Smooth muscle cell (in vitro differentiated cells): ENCODE results near the gene DCUN1D3. TPM values are rescaled to one million over a fixed set of nuclear protein-coding genes. Genes with fewer than 3 reads are reported as not detected.

ENCODE experiments used
- DNase-seq: peaks from one replicate; lab custom pipeline; 2025; ENCODE audit not compliant: unreplicated experiment; lab: John Stamatoyannopoulos, UW
- H2AFZ ChIP-seq: fragments of 200-600 bp; sonication (generic); 2 replicates; pipeline ENCODE4 v1.6.0; 2016; ENCODE audit warnings: antibody characterized with exemption, low read depth, mild to moderate bottlenecking
- H3F3A ChIP-seq: fragments of 200-600 bp; sonication (generic); 2 replicates; pipeline ENCODE4 v1.6.0; 2017; ENCODE audit warnings: antibody characterized with exemption, low read depth
- H3K27ac ChIP-seq: fragments of 200-600 bp; sonication (generic); 2 replicates; pipeline ENCODE4 v1.5.1; 2016; ENCODE audit warnings: low read depth, mild to moderate bottlenecking
- H3K27me3 ChIP-seq: fragments of 200-600 bp; sonication (generic); 2 replicates; pipeline ENCODE4 v1.6.1; 2016; ENCODE audit warnings: low read depth, mild to moderate bottlenecking
- H3K36me3 ChIP-seq: fragments of 200-600 bp; sonication (generic); 2 replicates; pipeline ENCODE4 v1.5.1; 2016; ENCODE audit warnings: low read depth
- H3K4me1 ChIP-seq: fragments of 200-600 bp; sonication (generic); 2 replicates; pipeline ENCODE4 v1.5.1; 2016; ENCODE audit warnings: low read depth
- H3K4me2 ChIP-seq: fragments of 200-600 bp; sonication (generic); 2 replicates; pipeline ENCODE4 v1.6.0; 2016; ENCODE audit warnings: mild to moderate bottlenecking
- H3K4me3 ChIP-seq: fragments of 200-600 bp; sonication (generic); 2 replicates; pipeline ENCODE4 v1.5.1; 2016; ENCODE audit warnings: mild to moderate bottlenecking
- H3K79me2 ChIP-seq: fragments of 200-600 bp; sonication (generic); 2 replicates; pipeline ENCODE4 v1.6.0; 2016; ENCODE audit warnings: low read depth, mild to moderate bottlenecking
- H3K9ac ChIP-seq: fragments of 200-600 bp; sonication (generic); 2 replicates; pipeline ENCODE4 v1.6.0; 2016; ENCODE audit warnings: low read depth
- H3K9me3 ChIP-seq: fragments of 200-600 bp; sonication (generic); replicated peaks from 2 replicates; pipeline ENCODE4 v1.5.1; 2016; ENCODE audit warnings: low read depth
- H4K20me1 ChIP-seq: fragments of 200-600 bp; sonication (generic); 2 replicates; pipeline ENCODE4 v1.6.0; 2016; ENCODE audit warnings: low read depth
- CTCF ChIP-seq: fragments of 200-600 bp; sonication (generic); IDR thresholded peaks from 2 replicates; pipeline ENCODE4 v1.5.1; 2017; ENCODE audit warnings: borderline replicate concordance, mild to moderate bottlenecking, antibody characterized with exemption; ENCODE audit not compliant: insufficient read depth, poor library complexity, severe bottlenecking
- WGBS: methylation state at CpG from one replicate; pipeline ENCODE4 v1.1.7; 2016; ENCODE audit warnings: low lambda C conversion rate; 5-methylcytosine and 5-hydroxymethylcytosine counted together
- polyA plus RNA-seq: library from polyadenylated mRNA; unstranded; fragments of >200 nt; fragmentation: Nextera tagmentation; extraction: Ambion mirVana; gene quantifications from 2 replicates; pipeline ENCODE4 v1.2.1, GENCODE V29; 2016
- total RNA-seq: library from RNA; depleted of rRNA; stranded (reverse); fragments of >200 nt; gene quantifications from 2 replicates; pipeline ENCODE4 v1.2.3, GENCODE V29; 2014

Gene DCUN1D3
- total and polyA plus RNA-seq, 2 experiments from 2014 or later, result 12.6 to 37.8 TPM

- peaks cover 36% of the 10 kb centered on the region for H3K4me1 ChIP-seq
- peaks cover 26% of the 10 kb centered on the region for H3K79me2 ChIP-seq
- no peak overlapping the region for H3K4me3 ChIP-seq
- no peak for DNase-seq
- no peak overlapping the region for H2AFZ ChIP-seq
- WGBS, result 96% methylated on average over 5 of the region's 5 CpGs
- H3F3A ChIP-seq, result peaks cover 19% of the 10 kb centered on the region
- TF ChIP-seq CTCF, result no peak
- H3K27ac ChIP-seq, result no peak overlapping the region
- no peaks in the 10 kb centered on the region for H3K36me3 ChIP-seq
- no peaks in the 10 kb centered on the region for H3K9me3 ChIP-seq
- H3K4me2 ChIP-seq, result no peak overlapping the region
- no peaks in the 10 kb centered on the region for H3K27me3 ChIP-seq
- H3K9ac ChIP-seq, result no peak overlapping the region
- peaks cover 14% of the 10 kb centered on the region for H4K20me1 ChIP-seq
These were observed 3.1 kb upstream of the DCUN1D3 start for GRCh38 chr16:20903116-20903898.

GRCh38 chr16:20902426-20902825, 2.3 kb upstream of the DCUN1D3 start:
- Histone ChIP-seq H2AFZ (no peak overlapping the region), H3K79me2 (peaks cover 35% of the 10 kb centered on the region), H3K9ac (no peak overlapping the region), H4K20me1 (peaks cover 23% of the 10 kb centered on the region), H3F3A (peaks cover 17% of the 10 kb centered on the region), H3K4me3 (no peak overlapping the region), H3K4me2 (peak overlapping the region; percentile 91), H3K4me1 (peaks cover 45% of the 10 kb centered on the region), H3K9me3 (no peaks in the 10 kb centered on the region), H3K27ac (peak overlapping the region; percentile 94), H3K27me3 (no peaks in the 10 kb centered on the region), H3K36me3 (no peaks in the 10 kb centered on the region)
- TF ChIP-seq CTCF, result no peak
- DNase-seq, result no peak
- 93% methylated on average over 6 of the region's 6 CpGs for WGBS

- Histone ChIP-seq H3K27ac (peak overlapping the region; percentile 94), H2AFZ (no peak overlapping the region), H3K36me3 (no peaks in the 10 kb centered on the region), H3K9me3 (no peaks in the 10 kb centered on the region), H3K4me2 (peak overlapping the region; percentile 91), H3F3A (peaks cover 8% of the 10 kb centered on the region), H3K79me2 (peaks cover 44% of the 10 kb centered on the region), H3K4me3 (peak overlapping the region; percentile 80), H3K9ac (peak overlapping the region; percentile 95), H4K20me1 (peaks cover 31% of the 10 kb centered on the region), H3K4me1 (peaks cover 48% of the 10 kb centered on the region), H3K27me3 (no peaks in the 10 kb centered on the region)
- TF ChIP-seq CTCF, result no peak
- WGBS, result 34% methylated on average over 27 of the region's 27 CpGs
- no peak for DNase-seq
These were observed 1.4 kb upstream of the DCUN1D3 start for GRCh38 chr16:20901436-20902112.
